ENCODE results near the gene LRRC39. TPM values are rescaled to one million over a fixed set of nuclear protein-coding genes. Genes with fewer than 3 reads are reported as not detected.

LRRC39 gene
- total RNA-seq, 1 donor from 2014 or later, result 0.57 TPM

DNA sequence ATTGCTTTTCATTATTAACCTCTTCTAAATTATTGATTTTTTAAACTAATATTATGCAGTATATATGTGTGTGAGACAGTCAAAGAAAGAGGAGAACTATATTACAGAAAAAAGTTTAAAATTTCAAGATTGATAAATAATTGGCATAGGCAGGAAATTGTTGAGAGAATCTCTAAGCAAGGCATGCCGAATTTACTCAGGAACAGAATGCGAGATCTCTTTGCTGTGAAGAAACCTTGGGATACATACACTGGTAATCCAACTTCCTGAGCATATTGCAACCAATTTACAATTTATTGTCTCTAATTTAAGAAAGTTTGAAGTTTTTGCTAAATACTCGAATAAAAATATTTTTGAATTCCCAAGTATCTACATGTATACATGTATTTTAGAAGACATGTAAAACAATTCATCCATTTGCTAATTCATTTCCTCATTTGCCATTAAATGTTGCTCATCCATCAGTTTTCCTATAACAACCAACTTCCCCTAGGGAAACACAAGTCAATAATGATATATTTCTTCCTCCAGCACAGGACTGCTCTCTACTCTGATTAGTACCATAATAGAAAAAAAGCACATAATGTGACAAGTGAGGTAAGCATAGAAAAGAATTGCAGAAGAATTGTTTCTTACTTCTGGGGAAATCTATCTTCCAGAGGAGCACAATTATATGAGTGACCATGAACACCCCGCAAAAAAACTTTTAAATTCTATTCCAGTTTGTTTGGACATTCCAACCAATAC is 588 bp downstream of the LRRC39 start:
- H3K27ac Mint-ChIP-seq (ENCODE audit: unreplicated experiment), result no peak overlapping the region

DNA sequence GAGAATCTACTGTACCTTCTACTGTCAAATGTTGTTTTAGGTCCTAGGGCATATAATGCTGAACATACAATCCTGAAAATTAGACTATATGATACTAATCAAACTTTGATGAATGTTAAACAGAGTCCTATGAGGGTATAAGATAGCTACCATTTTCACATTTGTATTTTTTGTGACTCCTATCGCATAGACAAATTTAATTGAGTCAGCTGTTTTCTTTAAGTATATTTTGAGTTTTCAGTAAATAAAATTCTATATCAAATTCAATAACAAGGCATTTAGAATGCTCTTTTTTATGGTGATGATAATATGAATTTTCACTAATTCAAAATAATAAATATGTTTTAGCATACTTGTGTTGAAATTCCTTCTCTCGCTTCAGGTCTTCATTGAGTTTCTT is 10.0 kb downstream of the LRRC39 start:
- Histone ChIP-seq H3K4me2 (ENCODE audit: low read length) (no peak overlapping the region), H3K36me3 (ENCODE audit: insufficient read depth, low read length) (no peaks in the 10 kb centered on the region), H4K20me1 (ENCODE audit: insufficient read depth, low read length) (no peaks in the 10 kb centered on the region), H3K4me1 (ENCODE audit: insufficient read depth, low read length) (no peaks in the 10 kb centered on the region), H2AFZ (ENCODE audit: low read depth, low read length) (no peak overlapping the region), H3K9me3 (ENCODE audit: insufficient read depth, low read depth, low read length) (no peaks in the 10 kb centered on the region), H3K9ac (ENCODE audit: low read length) (no peak overlapping the region), H3K27ac (ENCODE audit: low read depth, low read length) (no peak overlapping the region), H3K79me2 (ENCODE audit: insufficient read depth, low read length) (no peaks in the 10 kb centered on the region), H3K4me3 (ENCODE audit: insufficient read depth, low read depth, low read length) (no peak overlapping the region), H3K27me3 (ENCODE audit: insufficient read depth, low read length) (no peaks in the 10 kb centered on the region)
- H3K27ac Mint-ChIP-seq (ENCODE audit: unreplicated experiment), result no peak overlapping the region
- H3K4me1 Mint-ChIP-seq (ENCODE audit: low read depth, unreplicated experiment), result no peaks in the 10 kb centered on the region
- no peak overlapping the region for H3K4me3 Mint-ChIP-seq (ENCODE audit: unreplicated experiment)
- TF ChIP-seq, protein P1, sequence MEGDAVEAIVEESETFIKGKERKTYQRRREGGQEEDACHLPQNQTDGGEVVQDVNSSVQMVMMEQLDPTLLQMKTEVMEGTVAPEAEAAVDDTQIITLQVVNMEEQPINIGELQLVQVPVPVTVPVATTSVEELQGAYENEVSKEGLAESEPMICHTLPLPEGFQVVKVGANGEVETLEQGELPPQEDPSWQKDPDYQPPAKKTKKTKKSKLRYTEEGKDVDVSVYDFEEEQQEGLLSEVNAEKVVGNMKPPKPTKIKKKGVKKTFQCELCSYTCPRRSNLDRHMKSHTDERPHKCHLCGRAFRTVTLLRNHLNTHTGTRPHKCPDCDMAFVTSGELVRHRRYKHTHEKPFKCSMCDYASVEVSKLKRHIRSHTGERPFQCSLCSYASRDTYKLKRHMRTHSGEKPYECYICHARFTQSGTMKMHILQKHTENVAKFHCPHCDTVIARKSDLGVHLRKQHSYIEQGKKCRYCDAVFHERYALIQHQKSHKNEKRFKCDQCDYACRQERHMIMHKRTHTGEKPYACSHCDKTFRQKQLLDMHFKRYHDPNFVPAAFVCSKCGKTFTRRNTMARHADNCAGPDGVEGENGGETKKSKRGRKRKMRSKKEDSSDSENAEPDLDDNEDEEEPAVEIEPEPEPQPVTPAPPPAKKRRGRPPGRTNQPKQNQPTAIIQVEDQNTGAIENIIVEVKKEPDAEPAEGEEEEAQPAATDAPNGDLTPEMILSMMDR (IDR thresholded peaks at IDR 0.05; ENCODE audit: insufficient read depth, low read depth, low read length), result no peak
- no peak for TF ChIP-seq EZH2 (IDR thresholded peaks at IDR 0.05; ENCODE audit: insufficient read depth, low read length)
- no peaks in the 10 kb centered on the region for H3K27me3 Mint-ChIP-seq (ENCODE audit: low read depth, unreplicated experiment)
- FAIRE-seq, result no peak
- no peaks in the 10 kb centered on the region for H3K36me3 Mint-ChIP-seq (ENCODE audit: low read depth, unreplicated experiment)
- DNase-seq (ENCODE audit: low read depth), result no peak
- no peaks in the 10 kb centered on the region for H3K9me3 Mint-ChIP-seq (ENCODE audit: unreplicated experiment)

More for the DNA sequence above, 588 bp downstream of the LRRC39 start:
- Mint-ChIP-seq H3K36me3 (ENCODE audit: low read depth, unreplicated experiment) (no peaks in the 10 kb centered on the region), H3K9me3 (ENCODE audit: unreplicated experiment) (no peaks in the 10 kb centered on the region), H3K4me3 (ENCODE audit: unreplicated experiment) (no peak overlapping the region), H3K27me3 (ENCODE audit: low read depth, unreplicated experiment) (no peaks in the 10 kb centered on the region), H3K4me1 (ENCODE audit: low read depth, unreplicated experiment) (no peaks in the 10 kb centered on the region)
- Histone ChIP-seq H4K20me1 (ENCODE audit: insufficient read depth, low read length) (no peaks in the 10 kb centered on the region), H3K9me3 (ENCODE audit: insufficient read depth, low read depth, low read length) (no peaks in the 10 kb centered on the region), H3K27ac (ENCODE audit: low read depth, low read length) (no peak overlapping the region), H3K4me3 (ENCODE audit: insufficient read depth, low read depth, low read length) (no peak overlapping the region), H3K4me2 (ENCODE audit: low read length) (no peak overlapping the region), H3K36me3 (ENCODE audit: insufficient read depth, low read length) (no peaks in the 10 kb centered on the region), H3K27me3 (ENCODE audit: insufficient read depth, low read length) (no peaks in the 10 kb centered on the region), H2AFZ (ENCODE audit: low read depth, low read length) (no peak overlapping the region), H3K9ac (ENCODE audit: low read length) (no peak overlapping the region), H3K4me1 (ENCODE audit: insufficient read depth, low read length) (no peaks in the 10 kb centered on the region), H3K79me2 (ENCODE audit: insufficient read depth, low read length) (no peaks in the 10 kb centered on the region)
- FAIRE-seq (no peak), DNase-seq (ENCODE audit: low read depth) (no peak)
- TF ChIP-seq, protein P1 (IDR thresholded peaks at IDR 0.05; ENCODE audit: insufficient read depth, low read depth, low read length), result no peak
- TF ChIP-seq EZH2 (IDR thresholded peaks at IDR 0.05; ENCODE audit: insufficient read depth, low read length), result no peak

DNA sequence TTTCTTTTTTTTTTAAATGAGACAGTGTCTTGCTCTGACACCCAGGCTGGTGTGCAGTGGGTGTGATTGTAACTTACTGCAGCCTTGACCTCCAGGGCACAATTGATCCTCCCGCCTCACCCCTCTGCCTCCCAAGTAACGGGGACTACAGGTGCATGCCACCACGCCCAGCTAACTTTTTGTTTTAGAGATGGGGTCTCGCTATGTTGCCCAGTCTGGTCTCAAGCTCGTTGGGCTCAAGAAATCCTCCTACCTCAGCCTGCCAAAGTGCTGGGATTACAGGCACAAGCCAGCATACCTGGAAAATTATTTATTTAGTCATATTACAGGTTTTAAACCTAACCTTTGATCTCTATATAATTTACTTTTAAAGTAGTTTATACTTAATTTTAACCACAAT is 13.4 kb downstream of the LRRC39 start:
- Histone ChIP-seq H3K9ac (ENCODE audit: low read length) (no peak overlapping the region), H3K27ac (ENCODE audit: low read depth, low read length) (no peak overlapping the region), H3K79me2 (ENCODE audit: insufficient read depth, low read length) (no peaks in the 10 kb centered on the region), H3K4me2 (ENCODE audit: low read length) (no peak overlapping the region), H3K9me3 (ENCODE audit: insufficient read depth, low read depth, low read length) (no peaks in the 10 kb centered on the region), H4K20me1 (ENCODE audit: insufficient read depth, low read length) (no peaks in the 10 kb centered on the region), H3K36me3 (ENCODE audit: insufficient read depth, low read length) (no peaks in the 10 kb centered on the region), H3K27me3 (ENCODE audit: insufficient read depth, low read length) (no peaks in the 10 kb centered on the region), H3K4me1 (ENCODE audit: insufficient read depth, low read length) (no peaks in the 10 kb centered on the region), H2AFZ (ENCODE audit: low read depth, low read length) (no peak overlapping the region), H3K4me3 (ENCODE audit: insufficient read depth, low read depth, low read length) (no peak overlapping the region)
- TF ChIP-seq, protein P1 (IDR thresholded peaks at IDR 0.05; ENCODE audit: insufficient read depth, low read depth, low read length), result no peak
- TF ChIP-seq EZH2 (IDR thresholded peaks at IDR 0.05; ENCODE audit: insufficient read depth, low read length), result no peak
- Mint-ChIP-seq H3K4me3 (ENCODE audit: unreplicated experiment) (no peak overlapping the region), H3K4me1 (ENCODE audit: low read depth, unreplicated experiment) (no peaks in the 10 kb centered on the region), H3K27ac (ENCODE audit: unreplicated experiment) (no peak overlapping the region), H3K27me3 (ENCODE audit: low read depth, unreplicated experiment) (no peaks in the 10 kb centered on the region), H3K36me3 (ENCODE audit: low read depth, unreplicated experiment) (no peaks in the 10 kb centered on the region), H3K9me3 (ENCODE audit: unreplicated experiment) (no peaks in the 10 kb centered on the region)
- DNase-seq (ENCODE audit: low read depth) (no peak), FAIRE-seq (no peak)
